Muscle of leg (tissue), 11 donors: ENCODE measurements around the gene MACROH2A1. TPM values are rescaled to one million over a fixed set of nuclear protein-coding genes. Genes with fewer than 3 reads are reported as not detected.

ENCODE experiments used
- DNase-seq: peaks from one replicate; pipeline ENCODE4 v3.0.0; 2013
- H3K27ac ChIP-seq: one replicate; pipeline ENCODE4 v1.5.1; 2013; ENCODE audit warnings: mild to moderate bottlenecking, low read length, control low read depth
- H3K27me3 ChIP-seq: one replicate; pipeline ENCODE4 v1.6.1; 2013; ENCODE audit warnings: low read length; ENCODE audit not compliant: control insufficient read depth, insufficient read depth
- H3K36me3 ChIP-seq: one replicate; pipeline ENCODE4 v1.6.1; 2013; ENCODE audit warnings: low read length; ENCODE audit not compliant: control insufficient read depth, insufficient read depth
- H3K4me1 ChIP-seq: one replicate; pipeline ENCODE4 v1.6.1; 2013; ENCODE audit warnings: low read length; ENCODE audit not compliant: control insufficient read depth, insufficient read depth
- H3K4me3 ChIP-seq: one replicate; pipeline ENCODE4 v1.5.1; 2013; ENCODE audit warnings: low read length, control low read depth
- H3K9me3 ChIP-seq: replicated peaks from 2 replicates; pipeline ENCODE4 v1.6.1; 2013; ENCODE audit warnings: low read depth, low read length; ENCODE audit not compliant: control insufficient read depth
- WGBS: methylation state at CpG from one replicate; pipeline ENCODE4 v1.1.5; 2013; ENCODE audit warnings: missing lambda C conversion rate; ENCODE audit not compliant: insufficient coverage; 5-methylcytosine and 5-hydroxymethylcytosine counted together
- polyA plus RNA-seq, 8 donors: library from polyadenylated mRNA; unstranded; fragments of 120-200 nt; gene quantifications; one replicate each; pipeline versions ENCODE4 v1.2.1 to v1.2.3, GENCODE V29; 2013; ENCODE audit warnings: inconsistent platforms in 1 of 8, low replicate concordance in 1 of 8; ENCODE audit not compliant: insufficient read length in 8 of 8, insufficient read depth in 1 of 8
- total RNA-seq: library from RNA; stranded (reverse); fragments of 120-200 nt; gene quantifications from one replicate; pipeline ENCODE4 v1.2.4, GENCODE V29; 2013

Gene MACROH2A1
- total and polyA plus RNA-seq, 9 donors, result 103 to 117 (median 111) TPM

- peaks cover 7% of the 10 kb centered on the region for H3K9me3 ChIP-seq
- peaks cover 2% of the 10 kb centered on the region for H3K27me3 ChIP-seq
- peaks cover 21% of the 10 kb centered on the region for H3K4me1 ChIP-seq
- 44% methylated on average over 3 of the region's 7 CpGs for WGBS
- no peak for DNase-seq
- no peaks in the 10 kb centered on the region for H3K36me3 ChIP-seq
- H3K27ac ChIP-seq, result no peak overlapping the region
- H3K4me3 ChIP-seq, result no peak overlapping the region
Measured at GRCh38 chr5:135426102-135427082, 27.4 kb upstream of the MACROH2A1 start.

- H3K9me3 ChIP-seq, result peaks cover 7% of the 10 kb centered on the region
- no peak for DNase-seq
- H3K27me3 ChIP-seq, result peaks cover 3% of the 10 kb centered on the region
- H3K4me1 ChIP-seq, result peaks cover 21% of the 10 kb centered on the region
- WGBS, result no CpG with 5 or more reads among the region's 2 CpGs
- no peak overlapping the region for H3K4me3 ChIP-seq
- H3K36me3 ChIP-seq, result no peaks in the 10 kb centered on the region
- H3K27ac ChIP-seq, result no peak overlapping the region
Measured at GRCh38 chr5:135425641-135426040, 26.6 kb upstream of the MACROH2A1 start.

GRCh38 chr5:135423846-135424168 lies 24.8 kb upstream of the MACROH2A1 start:
- Histone ChIP-seq H3K9me3 (peaks cover 5% of the 10 kb centered on the region), H3K27ac (peak overlapping the region; percentile 39), H3K4me1 (peaks cover 10% of the 10 kb centered on the region), H3K27me3 (peaks cover 4% of the 10 kb centered on the region), H3K36me3 (no peaks in the 10 kb centered on the region), H3K4me3 (no peak overlapping the region)
- DNase-seq, result no peak
- 30% methylated on average over 1 of the region's 1 CpG for whole genome bisulfite sequencing

GRCh38 chr5:135423146-135423845 lies 24.3 kb upstream of the MACROH2A1 start:
- DNase-seq, result peak; percentile 66
- 69% methylated on average over 2 of the region's 7 CpGs for WGBS
- H3K4me1 ChIP-seq, result peaks cover 10% of the 10 kb centered on the region
- peak overlapping the region; percentile 39 for H3K27ac ChIP-seq
- H3K27me3 ChIP-seq, result peaks cover 4% of the 10 kb centered on the region
- H3K4me3 ChIP-seq, result no peak overlapping the region
- H3K9me3 ChIP-seq, result no peaks in the 10 kb centered on the region
- H3K36me3 ChIP-seq, result no peaks in the 10 kb centered on the region

GRCh38 chr5:135422419-135422818 lies 23.4 kb upstream of the MACROH2A1 start:
- no peaks in the 10 kb centered on the region for H3K9me3 ChIP-seq
- no peak for DNase-seq
- H3K27ac ChIP-seq, result no peak overlapping the region
- no peak overlapping the region for H3K4me3 ChIP-seq
- peaks cover 10% of the 10 kb centered on the region for H3K4me1 ChIP-seq
- no peaks in the 10 kb centered on the region for H3K36me3 ChIP-seq
- H3K27me3 ChIP-seq, result peaks cover 4% of the 10 kb centered on the region

- Histone ChIP-seq H3K4me3 (no peak overlapping the region), H3K9me3 (no peaks in the 10 kb centered on the region), H3K27ac (no peak overlapping the region), H3K4me1 (no peaks in the 10 kb centered on the region), H3K36me3 (no peaks in the 10 kb centered on the region), H3K27me3 (peaks cover 2% of the 10 kb centered on the region)
- DNase-seq, result no peak
Measured at GRCh38 chr5:135417083-135417482, 18.1 kb upstream of the MACROH2A1 start.

GRCh38 chr5:135405082-135405481 lies 6.1 kb upstream of the MACROH2A1 start:
- no peaks in the 10 kb centered on the region for H3K9me3 ChIP-seq
- H3K27ac ChIP-seq, result no peak overlapping the region
- H3K4me3 ChIP-seq, result no peak overlapping the region
- no peak for DNase-seq
- H3K36me3 ChIP-seq, result no peaks in the 10 kb centered on the region
- WGBS, result no CpG with 5 or more reads among the region's 2 CpGs
- H3K27me3 ChIP-seq, result peaks cover 2% of the 10 kb centered on the region
- H3K4me1 ChIP-seq, result peaks cover 5% of the 10 kb centered on the region

- H3K27ac ChIP-seq, result no peak overlapping the region
- peaks cover 21% of the 10 kb centered on the region for H3K4me1 ChIP-seq
- WGBS, result no CpG with 5 or more reads among the region's 2 CpGs
- peaks cover 2% of the 10 kb centered on the region for H3K27me3 ChIP-seq
- no peaks in the 10 kb centered on the region for H3K9me3 ChIP-seq
- no peak for DNase-seq
- H3K4me3 ChIP-seq, result no peak overlapping the region
- H3K36me3 ChIP-seq, result no peaks in the 10 kb centered on the region
Measured at GRCh38 chr5:135402031-135402430, 3.0 kb upstream of the MACROH2A1 start.

GRCh38 chr5:135400866-135401265 lies 1.8 kb upstream of the MACROH2A1 start:
- no peaks in the 10 kb centered on the region for H3K9me3 ChIP-seq
- DNase-seq, result no peak
- no peak overlapping the region for H3K4me3 ChIP-seq
- no peaks in the 10 kb centered on the region for H3K36me3 ChIP-seq
- 54% methylated on average over 4 of the region's 5 CpGs for WGBS
- H3K27ac ChIP-seq, result no peak overlapping the region
- peaks cover 2% of the 10 kb centered on the region for H3K27me3 ChIP-seq
- peaks cover 29% of the 10 kb centered on the region for H3K4me1 ChIP-seq

- peak; percentile 55 for DNase-seq
- Histone ChIP-seq H3K9me3 (no peaks in the 10 kb centered on the region), H3K27ac (peak overlapping the region; percentile 91), H3K27me3 (peaks cover 1% of the 10 kb centered on the region), H3K4me1 (peaks cover 31% of the 10 kb centered on the region), H3K4me3 (peak overlapping the region; percentile 84), H3K36me3 (peaks cover 2% of the 10 kb centered on the region)
- 30% methylated on average over 8 of the region's 25 CpGs for WGBS
Measured at GRCh38 chr5:135399794-135400542, 937 bp upstream of the MACROH2A1 start.
